H9 (cell line): ENCODE measurements around the gene RNASE1. TPM values are rescaled to one million over a fixed set of nuclear protein-coding genes. Genes with fewer than 3 reads are reported as not detected.

Experiments
- DNase-seq: peaks from one replicate; pipeline ENCODE4 v3.0.0-alpha.2; 2017
- H2AFZ ChIP-seq: one replicate; pipeline ENCODE4 v1.6.1; 2013; ENCODE audit warnings: mild to moderate bottlenecking, low read length, control low read depth, moderate library complexity
- H2AK5ac ChIP-seq: 2 replicates; pipeline ENCODE4 v1.6.1; 2013; ENCODE audit warnings: low read length, control low read depth, mixed read lengths; ENCODE audit not compliant: insufficient read length
- H2BK120ac ChIP-seq: one replicate; pipeline ENCODE4 v1.6.1; 2013; ENCODE audit warnings: low read depth, mild to moderate bottlenecking, low read length, control low read depth, inconsistent platforms; ENCODE audit not compliant: poor library complexity, severe bottlenecking
- H2BK12ac ChIP-seq: 2 replicates; pipeline ENCODE4 v1.6.1; 2013; ENCODE audit warnings: low read length, control low read depth, mixed read lengths, low read depth; ENCODE audit not compliant: insufficient read length
- H2BK15ac ChIP-seq: 2 replicates; pipeline ENCODE4 v1.6.1; 2013; ENCODE audit warnings: low read depth, low read length, control low read depth
- H2BK20ac ChIP-seq: one replicate; pipeline ENCODE4 v1.6.1; 2013; ENCODE audit warnings: low read depth, mild to moderate bottlenecking, low read length, control low read depth, inconsistent platforms; ENCODE audit not compliant: poor library complexity, severe bottlenecking
- H2BK5ac ChIP-seq: 2 replicates; pipeline ENCODE4 v1.6.1; 2013; ENCODE audit warnings: low read length, control low read depth, mixed read lengths; ENCODE audit not compliant: insufficient read length
- H3K14ac ChIP-seq: 2 replicates; pipeline ENCODE4 v1.6.1; 2013; ENCODE audit warnings: low read length, control low read depth; ENCODE audit not compliant: insufficient read depth
- H3K18ac ChIP-seq: 2 replicates; pipeline ENCODE4 v1.6.1; 2013; ENCODE audit warnings: low read depth, mild to moderate bottlenecking, mixed read lengths, low read length, control low read depth; ENCODE audit not compliant: insufficient read length
- H3K23ac ChIP-seq: 2 replicates; pipeline ENCODE4 v1.6.1; 2013; ENCODE audit warnings: low read length, control low read depth, mixed read lengths, low read depth; ENCODE audit not compliant: insufficient read length
- H3K23me2 ChIP-seq: 2 replicates; pipeline ENCODE4 v1.6.1; 2013; ENCODE audit warnings: low read depth, mild to moderate bottlenecking, mixed read lengths, low read length, control low read depth; ENCODE audit not compliant: insufficient read length, poor library complexity, severe bottlenecking
- H3K27ac ChIP-seq: 2 replicates; pipeline ENCODE4 v1.5.1; 2013; ENCODE audit warnings: low read length, control low read depth, mixed read lengths, low read depth; ENCODE audit not compliant: insufficient read length
- H3K27me3 ChIP-seq: 2 replicates; pipeline ENCODE4 v1.6.1; 2013; ENCODE audit warnings: low read length, control low read depth, inconsistent platforms; ENCODE audit not compliant: insufficient read depth
- H3K4ac ChIP-seq: 2 replicates; pipeline ENCODE4 v1.6.1; 2013; ENCODE audit warnings: low read depth, mild to moderate bottlenecking, control low read depth, inconsistent platforms, low read length, moderate library complexity
- H3K4me1 ChIP-seq: 2 replicates; pipeline ENCODE4 v1.6.1; 2013; ENCODE audit warnings: low read length, control low read depth, inconsistent platforms; ENCODE audit not compliant: insufficient read depth
- H3K4me2 ChIP-seq: 2 replicates; pipeline ENCODE4 v1.6.1; 2013; ENCODE audit warnings: low read length, control low read depth, mixed read lengths; ENCODE audit not compliant: insufficient read length, insufficient read depth
- H3K56ac ChIP-seq: 2 replicates; pipeline ENCODE4 v1.6.1; 2013; ENCODE audit warnings: low read depth, mild to moderate bottlenecking, mixed read lengths, low read length, control low read depth; ENCODE audit not compliant: insufficient read length
- H3K79me1 ChIP-seq: 2 replicates; pipeline ENCODE4 v1.6.1; 2013; ENCODE audit warnings: low read depth, mild to moderate bottlenecking, moderate library complexity, low read length, control low read depth, inconsistent platforms; ENCODE audit not compliant: insufficient read depth, poor library complexity, severe bottlenecking
- H3K79me2 ChIP-seq: 2 replicates; pipeline ENCODE4 v1.6.1; 2013; ENCODE audit warnings: low read length, control low read depth, inconsistent platforms; ENCODE audit not compliant: insufficient read depth
- H3K9ac ChIP-seq: 2 replicates; pipeline ENCODE4 v1.6.1; 2013; ENCODE audit warnings: low read length, control low read depth, mixed read lengths; ENCODE audit not compliant: insufficient read length; ENCODE audit errors: extremely low read depth
- H3K9me3 ChIP-seq: one replicate; pipeline ENCODE4 v1.6.1; 2013; ENCODE audit warnings: low read depth, low read length, inconsistent platforms; ENCODE audit not compliant: control insufficient read depth
- H3T11ph ChIP-seq: one replicate; pipeline ENCODE4 v1.6.1; 2013; ENCODE audit warnings: mild to moderate bottlenecking, low read length, control low read depth, inconsistent platforms
- H4K20me1 ChIP-seq: one replicate; pipeline ENCODE4 v1.6.1; 2013; ENCODE audit not compliant: control insufficient read depth, insufficient read length, insufficient read depth
- H4K5ac ChIP-seq: 2 replicates; pipeline ENCODE4 v1.6.1; 2013; ENCODE audit warnings: low read depth, mild to moderate bottlenecking, mixed read lengths, low read length, control low read depth; ENCODE audit not compliant: insufficient read length
- H4K8ac ChIP-seq: replicated peaks from 2 replicates; pipeline ENCODE4 v1.6.1; 2013; ENCODE audit warnings: low read length, control low read depth, mixed read lengths, low read depth; ENCODE audit not compliant: insufficient read length
- H4K91ac ChIP-seq: 2 replicates; pipeline ENCODE4 v1.6.1; 2013; ENCODE audit warnings: low read depth, mild to moderate bottlenecking, moderate library complexity, mixed read lengths, low read length, control low read depth; ENCODE audit not compliant: insufficient read length
- H3K27ac Mint-ChIP-seq, 3 experiments: 2 replicates in 2 of 3; 3 replicates in 1 of 3; pipeline ENCODE4 v1.8.0; 2020 to 2021; ENCODE audit warnings: mixed read lengths in 3 of 3, mild to moderate bottlenecking in 1 of 3, moderate library complexity in 1 of 3
- H3K27me3 Mint-ChIP-seq: 2 replicates; pipeline ENCODE4 v1.8.0; 2021; ENCODE audit warnings: low read depth, mild to moderate bottlenecking, moderate library complexity, mixed read lengths
- H3K36me3 Mint-ChIP-seq, 3 experiments: 2 replicates in 2 of 3; 3 replicates in 1 of 3; pipeline ENCODE4 v1.8.0; 2020 to 2021; ENCODE audit warnings: low read depth in 3 of 3, mixed read lengths in 3 of 3; ENCODE audit not compliant: insufficient read depth in 1 of 3
- H3K4me1 Mint-ChIP-seq, 2 experiments: 2 replicates each; pipeline ENCODE4 v1.8.0; 2020; ENCODE audit warnings: mixed read lengths in 2 of 2
- H3K4me3 Mint-ChIP-seq, 2 experiments: 2 replicates in 1 of 2; 3 replicates in 1 of 2; pipeline ENCODE4 v1.8.0; 2020 to 2021; ENCODE audit warnings: mild to moderate bottlenecking in 2 of 2, mixed read lengths in 2 of 2, moderate library complexity in 1 of 2
- H3K9me3 Mint-ChIP-seq, 2 experiments: 2 replicates in 1 of 2; 3 replicates in 1 of 2; pipeline ENCODE4 v1.8.0; 2020; ENCODE audit warnings: mild to moderate bottlenecking in 2 of 2, mixed read lengths in 2 of 2, moderate library complexity in 1 of 2
- total RNA-seq: library from RNA; stranded (reverse); gene quantifications from 2 replicates; pipeline ENCODE4 v1.2.1, GENCODE V29; 2021
- TF ChIP-seq, protein P1 (sequence below): fragments of 200-600 bp; sonication (generic); conservative IDR thresholded peaks from 3 replicates; pipeline ENCODE4 v1.8.0; 2021; ENCODE audit warnings: antibody characterized with exemption, mild to moderate bottlenecking

Gene RNASE1
- total RNA-seq, 1 experiment from 2014 or later, result 1.2 TPM

DNA sequence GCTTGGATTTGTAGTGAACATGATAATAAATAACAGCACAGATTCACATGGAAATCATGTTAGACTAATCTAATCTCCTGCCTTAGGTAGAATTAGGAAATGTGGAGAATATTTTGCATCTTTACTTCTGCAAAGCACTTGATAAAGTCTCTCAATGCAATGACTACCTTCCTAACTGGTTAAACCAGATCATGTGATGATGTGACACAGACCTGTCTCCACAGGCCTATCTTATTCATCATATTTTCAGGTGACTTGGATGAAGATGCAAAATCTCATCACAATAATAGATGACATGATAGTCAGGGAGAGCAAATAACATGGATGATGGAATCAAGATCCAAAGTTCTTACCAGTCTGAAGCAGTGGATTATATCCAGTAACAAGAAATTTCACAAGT lies 38.5 kb upstream of the RNASE1 start:
- Histone ChIP-seq H3K23me2 (no peaks in the 10 kb centered on the region), H3K9ac (no peak overlapping the region), H3K9me3 (no peaks in the 10 kb centered on the region), H2BK15ac (no peak overlapping the region), H3K79me1 (no peaks in the 10 kb centered on the region), H3K18ac (no peak overlapping the region), H3K56ac (no peak overlapping the region), H2BK5ac (no peak overlapping the region), H2BK120ac (no peak overlapping the region), H3T11ph (no peak overlapping the region), H2AFZ (no peak overlapping the region), H2BK20ac (no peak overlapping the region), H3K14ac (no peak overlapping the region), H4K91ac (no peak overlapping the region), H3K27ac (no peak overlapping the region), H4K5ac (no peak overlapping the region), H3K23ac (no peak overlapping the region), H3K4me2 (no peak overlapping the region), H3K4me1 (no peaks in the 10 kb centered on the region; the same call in 1 of the 2 replicates), H3K4ac (no peak overlapping the region), H4K20me1 (no peaks in the 10 kb centered on the region), H4K8ac (no peak overlapping the region), H3K79me2 (no peaks in the 10 kb centered on the region), H2BK12ac (no peak overlapping the region), H2AK5ac (no peak overlapping the region), H3K27me3 (no peaks in the 10 kb centered on the region)
- no peaks in the 10 kb centered on the region for H3K9me3 Mint-ChIP-seq
- H3K27ac Mint-ChIP-seq, result no peak overlapping the region
- no peaks in the 10 kb centered on the region for H3K36me3 Mint-ChIP-seq
- H3K4me3 Mint-ChIP-seq, result no peak overlapping the region
- no peak for DNase-seq
- TF ChIP-seq, protein P1, sequence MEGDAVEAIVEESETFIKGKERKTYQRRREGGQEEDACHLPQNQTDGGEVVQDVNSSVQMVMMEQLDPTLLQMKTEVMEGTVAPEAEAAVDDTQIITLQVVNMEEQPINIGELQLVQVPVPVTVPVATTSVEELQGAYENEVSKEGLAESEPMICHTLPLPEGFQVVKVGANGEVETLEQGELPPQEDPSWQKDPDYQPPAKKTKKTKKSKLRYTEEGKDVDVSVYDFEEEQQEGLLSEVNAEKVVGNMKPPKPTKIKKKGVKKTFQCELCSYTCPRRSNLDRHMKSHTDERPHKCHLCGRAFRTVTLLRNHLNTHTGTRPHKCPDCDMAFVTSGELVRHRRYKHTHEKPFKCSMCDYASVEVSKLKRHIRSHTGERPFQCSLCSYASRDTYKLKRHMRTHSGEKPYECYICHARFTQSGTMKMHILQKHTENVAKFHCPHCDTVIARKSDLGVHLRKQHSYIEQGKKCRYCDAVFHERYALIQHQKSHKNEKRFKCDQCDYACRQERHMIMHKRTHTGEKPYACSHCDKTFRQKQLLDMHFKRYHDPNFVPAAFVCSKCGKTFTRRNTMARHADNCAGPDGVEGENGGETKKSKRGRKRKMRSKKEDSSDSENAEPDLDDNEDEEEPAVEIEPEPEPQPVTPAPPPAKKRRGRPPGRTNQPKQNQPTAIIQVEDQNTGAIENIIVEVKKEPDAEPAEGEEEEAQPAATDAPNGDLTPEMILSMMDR, result no peak
- H3K27me3 Mint-ChIP-seq, result peaks cover 5% of the 10 kb centered on the region
- peaks cover 8 to 13% of the 10 kb centered on the region in 2 experiments for H3K4me1 Mint-ChIP-seq
